WTC11 (cell line): ENCODE data around the gene KIAA1671. TPM values are rescaled to one million over a fixed set of nuclear protein-coding genes. Genes with fewer than 3 reads are reported as not detected.

Experiments
- ATAC-seq: fragments of 200-7000 bp; cut with Tn5 transposase; 2 replicates; pipeline ENCODE4 v1.10.0; 2021; ENCODE audit warnings: mild to moderate bottlenecking, moderate library complexity
- CTCF ChIA-PET: fragments of 300-600 bp; sonication (Branson Sonifier 250); formaldehyde crosslinking; loops from one replicate; lab custom pipeline; 2021; ENCODE audit warnings: antibody characterized with exemption; lab: Charles Lee
- POLR2A ChIA-PET: fragments of 350-600 bp; sonication (Branson Sonifier 250); formaldehyde crosslinking; loops from one replicate; lab custom pipeline; 2021; ENCODE audit warnings: antibody characterized with exemption; lab: Charles Lee
- DNase-seq: peaks from one replicate; pipeline ENCODE4 v3.0.0; 2021; ENCODE audit warnings: low spot score
- H3K27ac Mint-ChIP-seq: 2 replicates; pipeline ENCODE4 v1.8.0; 2021; ENCODE audit warnings: mixed read lengths
- H3K27me3 Mint-ChIP-seq: 2 replicates; pipeline ENCODE4 v1.8.0; 2021; ENCODE audit warnings: low read depth, mild to moderate bottlenecking, moderate library complexity, mixed read lengths
- H3K36me3 Mint-ChIP-seq: 2 replicates; pipeline ENCODE4 v1.8.0; 2021; ENCODE audit warnings: mixed read lengths
- H3K4me1 Mint-ChIP-seq: 2 replicates; pipeline ENCODE4 v1.8.0; 2022; ENCODE audit warnings: mixed read lengths
- H3K4me3 Mint-ChIP-seq: 2 replicates; pipeline ENCODE4 v1.8.0; 2021; ENCODE audit warnings: mild to moderate bottlenecking, moderate library complexity, mixed read lengths
- H3K9me3 Mint-ChIP-seq: 2 replicates; pipeline ENCODE4 v1.8.0; 2021; ENCODE audit warnings: mixed read lengths
- ATF1 ChIP-seq: sonication (generic); formaldehyde crosslinking; IDR thresholded peaks from 2 replicates; pipeline ENCODE4 v1.8.1; 2023; ENCODE audit warnings: mild to moderate bottlenecking, moderate library complexity, missing genetic modification reagents
- CREB1 ChIP-seq: sonication (generic); formaldehyde crosslinking; IDR thresholded peaks from 2 replicates; pipeline ENCODE4 v1.8.0; 2023; ENCODE audit warnings: mild to moderate bottlenecking, missing genetic modification reagents
- E2F5 ChIP-seq: sonication (generic); formaldehyde crosslinking; IDR thresholded peaks from 2 replicates; pipeline ENCODE4 v1.8.1; 2022; ENCODE audit warnings: mild to moderate bottlenecking, moderate library complexity, missing genetic modification reagents
- EMX1 ChIP-seq: fragments of 250-450 bp; sonication (Bioruptor Pico); IDR thresholded peaks from 2 replicates; pipeline ENCODE4 v1.8.0; 2021; ENCODE audit warnings: mild to moderate bottlenecking
- ETV6 ChIP-seq: sonication (generic); formaldehyde crosslinking; IDR thresholded peaks from 2 replicates; pipeline ENCODE4 v1.8.1; 2022; ENCODE audit warnings: mild to moderate bottlenecking, missing genetic modification reagents
- FOXJ3 ChIP-seq: sonication (generic); formaldehyde crosslinking; IDR thresholded peaks from 2 replicates; pipeline ENCODE4 v1.9.0; 2021; ENCODE audit warnings: missing genetic modification reagents, mild to moderate bottlenecking, borderline replicate concordance
- FOXP4 ChIP-seq: sonication (generic); formaldehyde crosslinking; IDR thresholded peaks from 2 replicates; pipeline ENCODE4 v1.8.0; 2022; ENCODE audit warnings: mild to moderate bottlenecking, missing genetic modification reagents
- GABPB1 ChIP-seq: sonication (generic); formaldehyde crosslinking; IDR thresholded peaks from 2 replicates; pipeline ENCODE4 v1.8.1; 2023; ENCODE audit warnings: mild to moderate bottlenecking, missing genetic modification reagents
- GRHL2 ChIP-seq: fragments of 250-450 bp; sonication (Bioruptor Pico); IDR thresholded peaks from 2 replicates; pipeline ENCODE4 v1.8.0; 2022; ENCODE audit warnings: mild to moderate bottlenecking, moderate library complexity; ENCODE audit not compliant: insufficient replicate concordance, severe bottlenecking
- IRF1 ChIP-seq: sonication (generic); formaldehyde crosslinking; IDR thresholded peaks from 2 replicates; pipeline ENCODE4 v1.8.0; 2023; ENCODE audit warnings: missing genetic modification reagents
- JAZF1 ChIP-seq: fragments of 250-450 bp; sonication (Bioruptor Pico); IDR thresholded peaks from 2 replicates; pipeline ENCODE4 v1.9.0; 2021; ENCODE audit warnings: moderate library complexity, mild to moderate bottlenecking, inconsistent platforms
- MYBL2 ChIP-seq: sonication (generic); formaldehyde crosslinking; IDR thresholded peaks from 2 replicates; pipeline ENCODE4 v1.8.1; 2023; ENCODE audit warnings: mild to moderate bottlenecking, moderate library complexity, missing genetic modification reagents
- NR1H2 ChIP-seq: sonication (generic); formaldehyde crosslinking; IDR thresholded peaks from 2 replicates; pipeline ENCODE4 v1.9.0; 2021; ENCODE audit warnings: mild to moderate bottlenecking, moderate library complexity, missing genetic modification reagents
- NR2C2 ChIP-seq: sonication (generic); formaldehyde crosslinking; IDR thresholded peaks from 2 replicates; pipeline ENCODE4 v1.8.0; 2022; ENCODE audit warnings: mild to moderate bottlenecking, missing genetic modification reagents
- PREB ChIP-seq: sonication (generic); formaldehyde crosslinking; IDR thresholded peaks from 2 replicates; pipeline ENCODE4 v1.8.1; 2022; ENCODE audit warnings: mild to moderate bottlenecking, missing genetic modification reagents, moderate library complexity, borderline replicate concordance
- RELA ChIP-seq: sonication (generic); formaldehyde crosslinking; IDR thresholded peaks from 2 replicates; pipeline ENCODE4 v1.8.1; 2022; ENCODE audit warnings: missing genetic modification reagents, mild to moderate bottlenecking, borderline replicate concordance
- SMAD3 ChIP-seq: sonication (generic); formaldehyde crosslinking; IDR thresholded peaks from 2 replicates; pipeline ENCODE4 v1.8.0; 2022; ENCODE audit warnings: missing genetic modification reagents, mild to moderate bottlenecking, borderline replicate concordance
- TP53 ChIP-seq: sonication (generic); formaldehyde crosslinking; IDR thresholded peaks from 2 replicates; pipeline ENCODE4 v1.8.1; 2023; ENCODE audit warnings: mild to moderate bottlenecking, missing genetic modification reagents
- USF2 ChIP-seq: sonication (generic); formaldehyde crosslinking; IDR thresholded peaks from 2 replicates; pipeline ENCODE4 v1.8.1; 2023; ENCODE audit warnings: mild to moderate bottlenecking, missing genetic modification reagents, moderate library complexity
- ZMAT4 ChIP-seq: fragments of 250-450 bp; sonication (Bioruptor Pico); IDR thresholded peaks from 2 replicates; pipeline ENCODE4 v1.9.0; 2021; ENCODE audit warnings: mild to moderate bottlenecking
- ZNF138 ChIP-seq: sonication (generic); formaldehyde crosslinking; conservative IDR thresholded peaks from 2 replicates; pipeline ENCODE4 v1.8.1; 2022; ENCODE audit warnings: mild to moderate bottlenecking, moderate library complexity, missing genetic modification reagents
- ZNF416 ChIP-seq: fragments of 250-450 bp; sonication (Bioruptor Pico); IDR thresholded peaks from 2 replicates; pipeline ENCODE4 v1.9.0; 2021; ENCODE audit warnings: mild to moderate bottlenecking, inconsistent platforms
- ZNF423 ChIP-seq: fragments of 250-450 bp; sonication (Bioruptor Pico); IDR thresholded peaks from 2 replicates; pipeline ENCODE4 v2.1.2; 2022; ENCODE audit warnings: mild to moderate bottlenecking, moderate library complexity
- ZNF425 ChIP-seq: fragments of 250-450 bp; sonication (Bioruptor Pico); conservative IDR thresholded peaks from 2 replicates; pipeline ENCODE4 v1.9.0; 2021; ENCODE audit warnings: mild to moderate bottlenecking
- ZNF532 ChIP-seq: fragments of 250-450 bp; sonication (Bioruptor Pico); IDR thresholded peaks from 2 replicates; pipeline ENCODE4 v1.9.0; 2021; ENCODE audit warnings: mild to moderate bottlenecking, borderline replicate concordance
- total RNA-seq: library from RNA; stranded (reverse); gene quantifications from 3 replicates; pipeline ENCODE4 v1.2.3, GENCODE V29; 2021

Gene KIAA1671
- total RNA-seq, 1 experiment from 2014 or later, result 26.0 TPM

GRCh38 chr22:25110846-25111578 lies 158.5 kb downstream of the KIAA1671 start:
- ATAC-seq, result peak; percentile 82
- Mint-ChIP-seq H3K4me1 (peaks cover 33% of the 10 kb centered on the region), H3K9me3 (no peaks in the 10 kb centered on the region), H3K27me3 (no peaks in the 10 kb centered on the region), H3K27ac (peak overlapping the region; percentile 91), H3K4me3 (peak overlapping the region; percentile 73), H3K36me3 (no peaks in the 10 kb centered on the region)
- peak; percentile 80 for DNase-seq
- ChIA-PET CTCF (interaction anchor here (0.6 to 4.3 kb wide), 40 partner anchors 8 to 662 kb away, joined by 3 to 81 read pairs (median 4); no protein-coding TSS in a partner anchor), POLR2A (interaction anchor here (1.1 to 1.5 kb wide), 2 partner anchors 13 to 37 kb away, joined by 5 read pairs; no protein-coding TSS in a partner anchor)
- TF ChIP-seq SMAD3 (no peak), CREB1 (CRISPR knock-in tag) (no peak), FOXJ3 (CRISPR knock-in tag) (no peak), ZNF532 (no peak), ATF1 (CRISPR knock-in tag) (no peak), E2F5 (no peak), ETV6 (CRISPR knock-in tag) (no peak), TP53 (CRISPR knock-in tag) (no peak), ZNF416 (CRISPR knock-in tag) (no peak), EMX1 (CRISPR knock-in tag) (no peak), ZNF138 (no peak), NR2C2 (CRISPR knock-in tag) (no peak), JAZF1 (no peak), MYBL2 (no peak), GABPB1 (CRISPR knock-in tag) (0 out of 2 replicates have a peak, but pooled peaks have one; percentile 51), ZNF425 (no peak), PREB (CRISPR knock-in tag) (no peak), USF2 (CRISPR knock-in tag) (no peak), ZMAT4 (CRISPR knock-in tag) (no peak), ZNF423 (CRISPR knock-in tag) (no peak), FOXP4 (CRISPR knock-in tag) (0 out of 2 replicates have a peak, but pooled peaks have one; percentile 22), RELA (no peak), GRHL2 (CRISPR knock-in tag) (no peak), IRF1 (CRISPR knock-in tag) (no peak), NR1H2 (no peak)
